Measurements from ENCODE around the gene RXRA.

RXRA gene

GRCh38 chr9:134350416-134350994 lies 24.2 kb downstream of the RXRA start:
- H3K4me3 ChIP-seq (ENCODE audit: low read depth, low read length), result no peak overlapping the region
- ChIA-PET CTCF (interaction anchor here (1.3 kb wide), 1 partner anchor 180 kb away, joined by 4 read pairs; no protein-coding TSS in a partner anchor), POLR2A (interaction anchor here (2.0 kb wide), 1 partner anchor 16 kb away, joined by 9 read pairs; no protein-coding TSS in a partner anchor)
- no peak for DNase-seq (ENCODE audit: low read depth, low spot score)
- TF ChIP-seq, protein P1, sequence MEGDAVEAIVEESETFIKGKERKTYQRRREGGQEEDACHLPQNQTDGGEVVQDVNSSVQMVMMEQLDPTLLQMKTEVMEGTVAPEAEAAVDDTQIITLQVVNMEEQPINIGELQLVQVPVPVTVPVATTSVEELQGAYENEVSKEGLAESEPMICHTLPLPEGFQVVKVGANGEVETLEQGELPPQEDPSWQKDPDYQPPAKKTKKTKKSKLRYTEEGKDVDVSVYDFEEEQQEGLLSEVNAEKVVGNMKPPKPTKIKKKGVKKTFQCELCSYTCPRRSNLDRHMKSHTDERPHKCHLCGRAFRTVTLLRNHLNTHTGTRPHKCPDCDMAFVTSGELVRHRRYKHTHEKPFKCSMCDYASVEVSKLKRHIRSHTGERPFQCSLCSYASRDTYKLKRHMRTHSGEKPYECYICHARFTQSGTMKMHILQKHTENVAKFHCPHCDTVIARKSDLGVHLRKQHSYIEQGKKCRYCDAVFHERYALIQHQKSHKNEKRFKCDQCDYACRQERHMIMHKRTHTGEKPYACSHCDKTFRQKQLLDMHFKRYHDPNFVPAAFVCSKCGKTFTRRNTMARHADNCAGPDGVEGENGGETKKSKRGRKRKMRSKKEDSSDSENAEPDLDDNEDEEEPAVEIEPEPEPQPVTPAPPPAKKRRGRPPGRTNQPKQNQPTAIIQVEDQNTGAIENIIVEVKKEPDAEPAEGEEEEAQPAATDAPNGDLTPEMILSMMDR (IDR thresholded peaks at IDR 0.05; ENCODE audit: insufficient read depth, low read length, missing control alignments), result no peak

GRCh38 chr9:134351606-134352176 lies 25.4 kb downstream of the RXRA start:
- no peak for DNase-seq (ENCODE audit: low read depth, low spot score)
- H3K4me3 ChIP-seq (ENCODE audit: low read depth, low read length), result no peak overlapping the region
- ChIA-PET CTCF (no interaction called here), POLR2A (no interaction called here)
- TF ChIP-seq, protein P1 (IDR thresholded peaks at IDR 0.05; ENCODE audit: insufficient read depth, low read length, missing control alignments), result no peak

DNA sequence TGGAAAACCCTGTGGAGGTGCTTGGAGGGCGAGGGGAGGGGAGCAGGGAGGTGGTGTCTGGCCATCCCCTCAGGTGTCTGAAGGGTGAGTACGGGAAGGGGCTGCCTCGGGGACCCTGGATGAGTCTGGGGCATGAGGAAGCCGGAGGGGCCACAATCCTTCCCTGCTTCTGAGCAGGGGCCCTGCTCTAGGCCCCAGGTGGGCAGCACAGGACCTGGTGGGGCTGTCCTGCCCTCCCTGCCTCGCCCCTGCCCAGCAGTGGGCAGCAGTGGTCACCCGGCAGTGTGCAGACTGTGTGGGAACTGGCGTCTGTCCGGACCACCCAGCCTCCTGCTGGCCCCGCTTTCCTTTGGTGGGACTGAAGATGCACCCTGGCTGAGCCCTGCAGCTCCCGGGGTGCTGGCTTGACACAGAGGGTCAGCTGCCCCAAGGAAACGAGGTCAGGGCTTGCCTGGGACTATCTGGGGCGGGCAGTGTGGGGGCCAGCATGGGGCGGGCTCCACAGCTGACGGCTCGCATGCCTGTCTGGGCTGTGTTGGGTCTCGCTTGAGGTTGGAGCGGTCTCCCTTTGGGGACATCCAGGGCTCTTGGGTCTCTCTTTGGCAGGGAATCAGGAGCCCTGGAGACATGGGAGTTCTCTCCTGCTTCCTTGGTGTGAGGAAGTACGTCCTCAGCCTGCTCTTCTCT lies 26.1 kb downstream of the RXRA start:
- DNase-seq (ENCODE audit: low read depth, low spot score), result no peak
- ChIA-PET POLR2A (no interaction called here), CTCF (no interaction called here)
- no peak overlapping the region for H3K4me3 ChIP-seq (ENCODE audit: low read depth, low read length)
- TF ChIP-seq, protein P1 (IDR thresholded peaks at IDR 0.05; ENCODE audit: insufficient read depth, low read length, missing control alignments), result no peak

DNA sequence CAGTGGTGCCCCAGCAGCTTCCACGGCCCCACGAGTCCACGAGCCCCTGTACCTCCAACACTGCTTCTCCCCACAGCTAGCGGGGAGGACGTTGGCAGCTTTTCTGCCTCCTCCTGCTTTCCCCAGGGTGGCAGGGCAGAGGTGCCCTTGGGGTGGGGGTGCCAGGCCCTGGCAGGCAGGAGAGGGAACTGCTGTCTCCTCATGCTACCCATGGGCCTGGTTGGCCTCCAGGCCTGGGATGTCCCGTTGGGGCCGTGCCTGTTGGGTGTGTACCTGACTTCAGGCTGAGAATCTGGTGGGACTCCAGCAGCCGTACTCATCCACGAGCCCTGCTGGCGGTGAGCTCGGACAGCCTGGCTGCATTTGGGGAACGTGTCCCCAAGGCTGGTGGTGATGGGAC lies 27.3 kb downstream of the RXRA start:
- TF ChIP-seq, protein P1 (IDR thresholded peaks at IDR 0.05; ENCODE audit: insufficient read depth, low read length, missing control alignments), result no peak
- ChIA-PET POLR2A (interaction anchor here (0.6 kb wide), 1 partner anchor 43 kb away, joined by 3 read pairs; no protein-coding TSS in a partner anchor), CTCF (interaction anchor here (0.8 to 1.0 kb wide), 2 partner anchors 10 to 30 kb away, joined by 3 read pairs; no protein-coding TSS in a partner anchor)
- DNase-seq (ENCODE audit: low read depth, low spot score), result no peak
- no peak overlapping the region for H3K4me3 ChIP-seq (ENCODE audit: low read depth, low read length)

- ChIA-PET POLR2A (no interaction called here), CTCF (interaction anchor here (1.5 kb wide), 1 partner anchor 183 kb away, joined by 3 read pairs; no protein-coding TSS in a partner anchor)
- DNase-seq (ENCODE audit: low read depth, low spot score), result no peak
- no peak overlapping the region for H3K4me3 ChIP-seq (ENCODE audit: low read depth, low read length)
- TF ChIP-seq, protein P1 (IDR thresholded peaks at IDR 0.05; ENCODE audit: insufficient read depth, low read length, missing control alignments), result no peak
Measured at GRCh38 chr9:134355158-134355557, 28.9 kb downstream of the RXRA start.
